Esophagus mucosa (tissue), 1 donor: ENCODE data around the gene SLCO2B1. TPM values are rescaled to one million over a fixed set of nuclear protein-coding genes. Genes with fewer than 3 reads are reported as not detected.
A peak's percentile ranks its signal among the peaks of the same experiment; 100 is the strongest.
"Not testable (repeated sequence)": the region's sequence is repeated elsewhere in the genome, so short reads cannot be mapped to it uniquely, and the experiment has no call there.

ENCODE experiments used
- ATAC-seq: fragments of 200-7000 bp; cut with Tn5 transposase; one replicate; pipeline ENCODE4 v1.9.1; 2020
- total RNA-seq: library from RNA; stranded (reverse); gene quantifications from one replicate; pipeline ENCODE4 v1.2.4, GENCODE V29; 2023
- donor health status: DM: yes; HTN: yes; CAD: no.

The SLCO2B1 gene, protein sequence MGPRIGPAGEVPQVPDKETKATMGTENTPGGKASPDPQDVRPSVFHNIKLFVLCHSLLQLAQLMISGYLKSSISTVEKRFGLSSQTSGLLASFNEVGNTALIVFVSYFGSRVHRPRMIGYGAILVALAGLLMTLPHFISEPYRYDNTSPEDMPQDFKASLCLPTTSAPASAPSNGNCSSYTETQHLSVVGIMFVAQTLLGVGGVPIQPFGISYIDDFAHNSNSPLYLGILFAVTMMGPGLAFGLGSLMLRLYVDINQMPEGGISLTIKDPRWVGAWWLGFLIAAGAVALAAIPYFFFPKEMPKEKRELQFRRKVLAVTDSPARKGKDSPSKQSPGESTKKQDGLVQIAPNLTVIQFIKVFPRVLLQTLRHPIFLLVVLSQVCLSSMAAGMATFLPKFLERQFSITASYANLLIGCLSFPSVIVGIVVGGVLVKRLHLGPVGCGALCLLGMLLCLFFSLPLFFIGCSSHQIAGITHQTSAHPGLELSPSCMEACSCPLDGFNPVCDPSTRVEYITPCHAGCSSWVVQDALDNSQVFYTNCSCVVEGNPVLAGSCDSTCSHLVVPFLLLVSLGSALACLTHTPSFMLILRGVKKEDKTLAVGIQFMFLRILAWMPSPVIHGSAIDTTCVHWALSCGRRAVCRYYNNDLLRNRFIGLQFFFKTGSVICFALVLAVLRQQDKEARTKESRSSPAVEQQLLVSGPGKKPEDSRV
- 9.7 TPM for total RNA-seq

GRCh38 chr11:75150879-75151278 lies at the start of gene SLCO2B1:
SLCO2B1 (plus strand) TSS chr11:75151107; CDS start chr11:75151382, 275 bp downstream.
- peak; percentile 46 for ATAC-seq

DNA sequence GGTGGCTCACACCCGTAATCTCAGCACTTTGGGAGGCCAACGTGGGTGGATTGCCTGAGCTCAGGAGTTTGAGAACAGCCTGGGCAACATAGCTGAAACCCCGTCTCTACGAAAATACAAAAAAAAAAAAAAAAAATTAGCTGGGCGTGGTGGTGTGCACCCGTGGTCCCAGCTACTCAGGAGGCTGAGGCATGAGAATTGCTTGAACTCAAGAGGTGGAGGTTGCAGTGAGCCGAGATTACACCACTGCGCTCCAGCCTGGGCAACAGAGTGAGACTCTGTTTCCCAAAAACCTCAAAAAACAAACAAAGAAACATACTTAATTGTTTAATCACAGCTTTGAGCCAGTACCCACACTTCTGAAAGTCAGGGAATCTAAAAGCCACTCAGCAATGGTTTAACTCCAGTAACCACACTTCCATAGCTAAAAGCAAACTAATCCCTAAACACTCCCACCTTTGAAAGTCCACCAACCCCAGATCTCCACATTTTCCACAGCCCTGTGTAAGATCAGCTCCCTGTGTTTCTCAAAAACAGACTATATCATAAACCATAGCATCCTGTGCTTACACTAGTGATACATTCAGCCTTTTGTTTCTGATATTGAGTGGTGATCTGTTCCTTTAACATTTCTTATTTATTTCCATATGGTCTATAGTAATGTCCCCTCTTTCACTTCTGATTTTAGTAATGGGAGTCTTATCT lies 49.3 kb upstream of the SLCO2B1 start:
- no peak for ATAC-seq

DNA sequence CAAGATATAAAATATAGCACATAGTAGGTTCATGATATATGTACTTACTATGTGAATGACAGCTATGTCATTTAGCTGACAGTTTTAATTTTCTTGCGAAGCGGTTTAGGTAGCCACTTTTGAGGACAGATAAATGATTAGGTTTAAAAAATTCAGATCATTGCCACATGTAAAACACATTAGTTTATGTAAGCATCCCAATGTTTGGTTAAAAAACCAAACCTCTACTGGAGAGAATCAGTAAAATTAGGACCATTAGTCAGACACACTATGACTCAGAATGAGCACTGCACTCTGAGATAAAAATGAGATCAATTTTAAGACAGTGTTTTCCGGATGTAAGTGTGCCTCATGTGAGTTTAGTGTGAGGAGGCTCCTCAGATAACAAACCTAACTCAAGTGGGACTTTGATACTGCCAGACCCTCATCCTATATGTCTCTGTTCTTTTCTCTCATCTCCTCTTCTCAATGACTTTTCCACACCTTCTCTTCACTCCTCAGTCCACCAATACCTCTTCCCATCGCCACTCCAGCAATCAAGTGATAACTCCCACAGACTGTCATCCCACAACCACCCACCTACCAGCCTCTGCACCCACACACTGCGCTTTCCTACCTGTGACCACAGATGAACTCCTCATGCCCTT lies 47.4 kb upstream of the SLCO2B1 start:
- ATAC-seq: no peak

- no peak for ATAC-seq
These were observed 45.4 kb upstream of the SLCO2B1 start for GRCh38 chr11:75105462-75105925.

DNA sequence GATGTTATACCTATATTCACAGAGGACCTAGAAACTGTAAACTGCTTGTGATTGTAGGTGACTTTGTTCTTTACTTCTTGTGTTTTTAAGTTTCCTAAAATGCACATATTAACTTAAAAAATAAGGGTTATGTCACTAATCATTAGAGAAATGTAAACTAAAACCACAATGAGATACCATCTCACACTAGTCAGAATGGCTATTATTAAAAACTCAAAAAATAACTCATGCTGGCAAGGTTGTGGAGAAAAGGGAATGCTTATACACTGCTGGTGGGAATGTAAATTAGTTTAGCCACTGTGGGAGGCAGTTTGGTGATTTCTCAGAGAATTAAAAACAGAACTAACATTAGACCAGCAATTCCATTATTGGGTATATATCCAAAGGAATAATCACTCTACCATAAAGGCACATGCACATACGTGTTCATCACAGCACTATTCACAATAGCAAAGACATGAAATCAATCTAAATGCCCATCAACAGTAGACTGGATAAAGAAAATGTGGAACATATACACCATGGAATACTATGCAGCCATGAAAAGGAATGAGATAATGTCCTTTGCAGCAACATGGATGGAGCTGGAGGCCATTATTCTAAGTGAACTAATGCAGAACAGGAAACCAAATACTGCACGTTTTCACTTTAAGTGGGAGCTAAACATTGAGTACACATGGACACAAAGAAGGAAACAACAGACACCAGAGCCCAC lies 44.8 kb upstream of the SLCO2B1 start:
- not testable (repeated sequence) for ATAC-seq

DNA sequence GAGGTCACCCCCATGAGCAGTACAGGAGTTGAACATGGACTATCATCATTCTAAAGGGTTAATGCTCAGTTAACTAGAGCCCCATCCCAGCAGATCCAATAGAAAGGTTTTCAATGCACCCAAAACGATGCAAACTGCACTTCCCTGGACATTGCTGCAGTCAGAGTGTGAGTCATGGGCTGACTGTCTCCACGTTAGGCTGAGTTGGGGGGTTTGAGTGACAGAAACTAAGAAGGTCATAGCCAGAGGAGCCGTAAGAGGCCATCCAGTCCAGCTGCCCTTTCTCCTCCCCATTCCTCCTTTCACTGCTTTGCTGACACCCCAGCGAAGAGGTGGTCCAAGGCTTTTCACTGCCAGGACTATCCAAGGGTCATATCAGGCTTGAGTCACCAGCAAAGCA lies 43.7 kb upstream of the SLCO2B1 start:
- no peak for ATAC-seq

- no peak for ATAC-seq
These were observed 38.7 kb upstream of the SLCO2B1 start for GRCh38 chr11:75112200-75112599.

DNA sequence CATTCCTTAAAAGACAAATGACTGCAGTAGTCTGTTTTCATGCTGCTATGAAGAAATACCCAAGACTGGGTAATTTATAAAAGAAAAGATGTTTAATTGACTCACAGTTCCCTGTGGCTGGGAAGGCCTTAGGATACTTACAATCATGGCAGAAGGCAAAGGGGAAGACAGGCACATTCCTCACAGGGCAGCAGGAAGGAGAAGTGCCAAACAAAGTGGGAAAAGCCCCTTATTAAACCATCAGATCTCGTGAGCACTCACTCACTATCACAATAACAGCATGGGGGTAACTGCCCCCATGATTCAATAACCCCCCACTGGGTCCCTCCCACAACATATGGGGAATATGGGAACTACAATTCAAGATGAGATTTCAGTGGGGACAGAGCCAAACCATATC lies 37.9 kb upstream of the SLCO2B1 start:
- ATAC-seq: no peak

DNA sequence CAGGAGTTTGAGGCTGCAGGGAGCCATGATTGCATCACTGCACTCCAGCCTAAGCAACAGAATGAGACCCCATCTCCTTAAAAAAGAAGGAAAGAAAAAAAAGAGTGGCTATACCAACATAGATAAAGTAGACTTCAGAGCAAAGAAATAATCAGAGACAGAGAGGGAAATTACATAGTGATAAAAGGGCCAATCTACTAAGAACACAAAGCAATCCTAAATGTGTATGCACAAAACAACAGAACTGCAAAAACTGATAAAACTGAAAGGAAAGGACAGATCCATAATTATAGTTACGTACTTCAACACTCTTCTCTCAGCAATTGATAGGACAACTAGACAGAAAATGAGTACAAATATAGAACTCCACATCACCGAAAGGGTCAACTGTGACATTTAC lies 36.4 kb upstream of the SLCO2B1 start:
- no peak for ATAC-seq

- ATAC-seq: no peak
These were observed 32.3 kb upstream of the SLCO2B1 start for GRCh38 chr11:75118577-75118976.

DNA sequence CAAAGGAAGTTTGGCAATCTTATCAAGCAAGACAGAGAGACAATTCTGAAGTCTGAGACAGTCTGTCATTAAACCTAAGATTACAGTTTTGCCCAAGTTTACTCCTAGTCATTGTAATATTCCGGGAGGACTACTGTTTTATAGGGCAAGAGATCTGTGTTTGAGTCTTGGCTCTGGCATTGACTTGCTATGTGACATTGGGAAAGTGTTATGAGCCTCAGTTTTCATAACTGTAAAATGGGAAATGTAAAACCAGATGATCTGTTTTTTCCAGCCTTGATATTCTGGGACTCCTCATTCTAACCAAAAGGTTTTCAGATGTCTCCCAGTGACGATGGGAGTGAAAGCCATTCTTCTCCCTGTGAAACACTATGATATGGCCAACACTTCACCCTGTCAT lies 24.3 kb upstream of the SLCO2B1 start:
- ATAC-seq: no peak

DNA sequence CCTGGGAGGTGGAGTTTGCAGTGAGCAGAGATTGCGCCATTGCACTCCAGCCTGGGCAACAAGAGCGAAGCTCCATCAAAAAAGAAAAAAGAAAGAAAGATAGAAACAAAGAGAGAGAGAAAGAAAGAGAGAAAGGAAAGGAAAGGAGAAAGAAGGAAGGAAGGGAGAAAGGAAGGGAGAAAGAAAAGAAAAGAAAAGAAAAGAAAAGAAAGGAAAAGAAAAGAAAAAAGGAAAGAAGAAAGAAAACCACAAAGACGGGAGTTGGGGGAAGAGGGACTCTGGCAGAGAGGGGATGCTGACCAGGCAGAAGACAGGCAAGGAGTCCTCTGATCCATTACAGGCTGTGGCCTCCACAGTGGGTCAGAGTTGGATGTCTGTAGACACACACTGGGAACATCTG lies 18.8 kb upstream of the SLCO2B1 start:
- ATAC-seq: no peak

- ATAC-seq: no peak
These were observed 16.9 kb upstream of the SLCO2B1 start for GRCh38 chr11:75133976-75134375.

- ATAC-seq: no peak
These were observed 15.8 kb upstream of the SLCO2B1 start for GRCh38 chr11:75135021-75135650.

GRCh38 chr11:75135651-75136050 lies 15.3 kb upstream of the SLCO2B1 start:
- no peak for ATAC-seq

DNA sequence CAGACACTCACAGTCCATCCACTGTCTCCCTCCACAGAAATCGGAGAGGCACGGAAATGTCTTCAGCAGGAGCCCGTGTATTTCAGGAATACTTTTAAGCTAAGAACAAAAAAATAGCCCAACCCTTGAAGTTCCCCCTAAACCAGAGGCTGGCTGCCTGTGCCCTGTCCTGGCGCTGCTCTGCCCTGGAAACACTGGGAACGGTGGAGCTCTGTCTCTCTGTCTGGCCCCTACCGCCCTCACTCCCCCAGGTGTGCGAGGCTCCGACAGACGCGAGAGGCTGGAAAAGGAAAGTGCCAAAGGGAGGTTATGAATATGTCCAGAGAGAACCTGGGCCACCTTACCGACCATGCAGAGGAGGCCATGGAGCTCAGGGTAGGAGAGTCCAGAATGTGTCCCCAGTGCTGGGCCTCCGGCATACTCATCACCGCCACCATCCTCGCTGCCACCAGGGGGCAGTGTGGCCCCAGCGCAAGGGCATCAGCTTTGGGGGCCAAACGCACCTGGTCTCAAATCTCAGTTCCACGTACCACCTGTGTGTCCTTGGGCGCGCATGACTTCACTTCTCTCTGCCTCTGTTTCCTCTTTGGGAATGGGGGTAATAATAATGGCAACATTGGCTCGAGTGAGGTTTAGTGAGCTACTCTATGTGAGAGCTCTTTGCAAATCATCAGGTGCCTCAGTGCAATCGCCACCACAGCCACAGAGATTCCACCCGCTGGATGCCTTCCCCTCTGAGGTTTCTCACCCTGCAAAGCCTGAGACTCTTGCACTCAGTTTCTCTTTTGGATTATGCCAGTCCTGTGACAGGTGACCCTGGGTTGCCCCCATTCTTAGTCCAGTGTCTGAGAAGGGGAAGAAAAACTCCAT lies 10.4 kb upstream of the SLCO2B1 start:
- ATAC-seq: peak; percentile 71

- no peak for ATAC-seq
These were observed 9.7 kb upstream of the SLCO2B1 start for GRCh38 chr11:75141166-75141565.

DNA sequence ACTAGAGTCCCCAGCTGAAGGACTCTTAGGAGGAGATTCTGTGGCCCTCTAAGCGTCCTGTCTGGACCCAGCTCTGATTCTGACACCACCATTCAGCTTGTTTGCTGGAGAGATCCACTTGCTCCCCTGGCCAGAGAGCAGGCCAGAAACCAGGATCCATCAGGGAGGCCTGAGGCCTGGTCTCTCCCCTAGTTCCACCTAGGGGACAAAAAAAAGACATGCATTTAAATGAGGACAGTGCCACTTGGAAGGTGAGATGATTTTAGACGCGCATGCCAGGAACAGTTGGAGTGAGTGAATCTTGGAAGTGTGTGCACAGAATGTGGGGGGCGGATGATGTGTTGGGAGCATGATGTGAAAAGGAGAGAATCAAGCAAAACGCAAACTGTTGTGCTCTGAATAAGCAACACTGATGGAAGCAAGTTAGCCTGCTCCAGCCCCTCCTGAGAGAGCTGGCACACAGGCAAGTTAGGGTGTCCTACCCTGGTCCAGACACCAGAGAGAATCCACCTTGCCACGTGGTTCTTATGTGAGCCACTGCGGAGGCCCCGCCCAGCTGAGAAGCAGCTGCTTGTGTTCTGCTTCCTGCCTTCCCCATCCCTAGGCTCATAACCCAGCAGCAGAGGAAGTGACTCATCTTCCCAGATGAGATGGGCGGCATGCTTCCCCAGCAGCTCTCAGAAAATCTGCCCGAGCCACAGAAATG lies 8.0 kb upstream of the SLCO2B1 start:
- peak; percentile 82 for ATAC-seq

- no peak for ATAC-seq
These were observed 7.5 kb upstream of the SLCO2B1 start for GRCh38 chr11:75143420-75143731.

DNA sequence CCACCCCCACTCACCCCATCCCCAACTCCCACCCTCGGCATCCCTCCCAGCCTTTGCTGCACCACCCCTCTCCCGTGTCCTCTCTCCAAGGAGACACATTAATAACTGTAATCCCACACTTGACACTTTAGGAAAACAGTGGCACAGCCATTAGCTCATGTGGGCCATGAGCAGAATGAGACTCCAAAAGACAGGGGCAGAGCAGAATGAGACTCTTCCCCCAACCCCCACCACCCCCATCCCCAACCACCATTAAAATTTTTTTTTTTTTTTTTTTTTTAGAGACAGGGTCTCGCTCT lies 6.2 kb upstream of the SLCO2B1 start:
- ATAC-seq: no peak
